DMS53 treated with DMSO at 0.1 percent for 48 hours (cell line): Measurements from ENCODE around the gene AKAP8.
"Not testable (repeated sequence)": the region's sequence is repeated elsewhere in the genome, so short reads cannot be mapped to it uniquely, and the experiment has no call there.

Source experiments
- DNase-seq: peaks from one replicate; lab custom pipeline; 2025; ENCODE audit not compliant: unreplicated experiment; lab: John Stamatoyannopoulos, UW

The AKAP8 gene

DNA sequence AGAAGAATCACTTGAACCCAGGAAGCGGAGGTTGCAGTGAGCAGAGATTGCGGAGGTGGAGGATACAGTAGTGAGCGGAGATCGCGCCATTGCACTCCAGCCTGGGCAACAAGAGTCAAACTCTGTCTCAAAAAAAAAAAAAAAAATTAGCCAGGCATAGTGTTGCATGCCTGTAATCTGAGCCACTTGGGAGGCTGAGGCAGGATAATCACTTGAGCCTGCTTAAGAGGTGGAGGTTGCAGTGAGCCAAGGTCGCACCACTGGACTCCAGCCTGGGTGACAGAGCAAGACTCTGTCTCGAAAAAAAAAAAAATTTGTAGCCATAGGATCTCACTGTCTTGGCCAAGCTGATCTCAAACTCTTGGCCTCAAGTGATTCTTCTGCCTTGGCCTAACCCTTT lies 43.6 kb downstream of the AKAP8 start:
- DNase-seq, result not testable (repeated sequence)

- DNase-seq, result peak; percentile 15
Observed at GRCh38 chr19:15332311-15332996, 47.1 kb downstream of the AKAP8 start, which contains the start of gene BRD4. BRD4 (minus strand) TSS chr19:15332539; CDS start chr19:15273099, 59,440 bp downstream.

- DNase-seq, result no peak
Observed at GRCh38 chr19:15331419-15332310, 47.9 kb downstream of the AKAP8 start.

- no peak for DNase-seq
Observed at GRCh38 chr19:15330801-15331418, 48.7 kb downstream of the AKAP8 start.

DNA sequence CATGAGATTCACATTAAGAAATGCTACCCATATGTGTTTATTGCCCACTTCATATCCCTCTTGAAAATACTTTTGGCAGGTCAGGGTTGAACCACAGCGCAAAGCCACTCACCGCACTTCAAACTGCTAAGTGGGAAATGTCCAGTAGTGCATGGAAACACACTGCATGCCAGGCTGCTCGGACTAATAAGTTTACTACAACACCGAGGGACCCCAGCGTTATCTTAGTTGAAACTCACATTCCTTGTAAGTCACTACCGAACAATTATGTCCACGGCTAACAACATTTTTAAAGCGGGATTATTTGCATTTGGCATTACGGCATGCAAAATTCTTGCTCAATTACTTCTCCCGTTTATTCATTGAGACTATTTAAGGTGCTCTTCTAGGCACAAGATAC lies 51.3 kb downstream of the AKAP8 start:
- DNase-seq, result no peak

DNA sequence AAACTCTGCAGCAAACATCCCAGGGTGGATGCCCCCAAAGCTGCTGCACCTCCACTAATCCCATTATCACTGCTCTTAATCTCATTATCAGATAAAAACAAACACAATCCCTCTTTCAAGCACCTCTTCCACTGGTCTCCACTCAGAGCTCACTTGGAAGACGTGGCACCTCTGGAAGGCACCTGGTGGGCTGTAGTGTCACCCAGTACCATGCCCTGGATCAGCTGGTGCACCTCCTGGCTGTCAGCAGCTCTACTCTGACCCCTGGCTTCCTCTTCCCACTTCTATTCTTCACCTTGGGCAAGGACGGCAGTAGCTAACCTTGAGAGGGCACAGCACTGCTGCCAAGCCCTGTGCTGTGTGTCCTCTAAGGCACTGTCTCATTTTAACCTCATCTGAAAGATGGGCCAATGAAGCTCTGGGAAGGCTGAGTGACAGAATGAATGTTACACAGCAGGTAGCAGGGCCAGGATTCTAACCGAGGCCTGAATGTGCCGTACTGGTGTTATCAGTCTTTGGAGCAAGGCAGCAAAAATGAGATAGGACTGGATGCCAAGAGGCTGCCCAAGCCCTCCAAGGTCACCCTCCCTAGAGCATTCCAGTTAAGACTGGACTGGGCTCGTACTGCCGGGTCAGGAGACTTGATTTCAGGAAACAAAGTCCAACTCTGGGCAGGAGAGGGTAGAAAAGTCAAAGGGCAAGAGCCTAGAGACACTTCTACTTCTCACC lies 54.6 kb downstream of the AKAP8 start:
- DNase-seq, result no peak

- DNase-seq, result no peak
Observed at GRCh38 chr19:15323496-15324235, 55.9 kb downstream of the AKAP8 start.

- no peak for DNase-seq
Observed at GRCh38 chr19:15321739-15322138, 57.8 kb downstream of the AKAP8 start.

GRCh38 chr19:15320116-15320515 lies 59.5 kb downstream of the AKAP8 start:
- no peak for DNase-seq

GRCh38 chr19:15318241-15318691 lies 61.3 kb downstream of the AKAP8 start:
- DNase-seq, result no peak

DNA sequence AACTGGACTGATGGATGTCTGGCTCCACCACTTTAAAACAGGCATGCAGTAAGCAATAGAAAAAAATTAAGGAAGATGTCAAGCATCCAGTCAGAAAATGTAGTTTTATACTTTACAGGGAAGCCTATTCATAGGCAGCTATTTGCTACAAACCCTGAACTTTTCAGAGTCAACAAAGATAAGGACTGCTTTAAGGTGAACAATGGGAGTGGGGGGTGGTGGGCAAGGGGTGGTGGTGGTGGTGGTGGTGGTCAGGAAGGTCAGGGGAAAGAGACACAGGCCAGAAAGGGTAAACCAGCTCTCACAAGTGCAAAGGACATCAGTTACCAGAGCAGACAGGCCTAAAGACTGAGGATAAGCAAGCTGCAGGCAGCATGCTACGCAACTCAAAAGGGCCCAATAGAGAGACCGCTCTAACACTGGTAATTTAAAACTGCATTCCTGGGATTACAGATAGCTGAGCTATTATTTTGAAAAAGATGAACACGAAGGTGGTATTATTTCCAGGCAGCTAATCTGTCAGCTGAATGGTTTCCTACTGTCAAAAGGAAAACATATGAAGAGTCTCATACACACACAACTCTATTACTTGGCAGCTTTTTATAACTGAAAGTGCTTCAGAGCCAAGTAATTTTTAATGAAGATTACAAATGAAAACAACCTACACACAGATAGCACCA lies 62.1 kb downstream of the AKAP8 start:
- no peak for DNase-seq

DNA sequence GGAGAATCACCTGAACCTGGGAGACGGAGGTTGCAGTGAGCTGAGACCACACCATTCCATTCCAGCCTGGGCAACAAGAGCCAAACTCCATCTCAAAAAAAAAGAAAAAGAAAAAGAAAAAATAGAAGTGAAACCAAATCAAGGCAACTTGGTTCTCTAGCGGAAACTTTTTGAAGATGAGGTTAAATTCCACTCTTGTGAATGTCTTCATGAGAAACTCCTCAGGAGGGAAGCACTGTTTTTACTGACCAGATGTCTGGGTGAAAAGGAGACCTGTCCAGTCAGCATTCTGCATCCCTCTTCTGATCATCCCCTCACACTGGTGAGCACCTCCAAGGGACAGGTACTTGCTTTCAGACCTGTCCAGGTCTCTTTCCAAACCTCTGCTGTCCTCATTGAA lies 63.1 kb downstream of the AKAP8 start:
- DNase-seq, result no peak

- no peak for DNase-seq
Observed at GRCh38 chr19:15315101-15315500, 64.5 kb downstream of the AKAP8 start.

DNA sequence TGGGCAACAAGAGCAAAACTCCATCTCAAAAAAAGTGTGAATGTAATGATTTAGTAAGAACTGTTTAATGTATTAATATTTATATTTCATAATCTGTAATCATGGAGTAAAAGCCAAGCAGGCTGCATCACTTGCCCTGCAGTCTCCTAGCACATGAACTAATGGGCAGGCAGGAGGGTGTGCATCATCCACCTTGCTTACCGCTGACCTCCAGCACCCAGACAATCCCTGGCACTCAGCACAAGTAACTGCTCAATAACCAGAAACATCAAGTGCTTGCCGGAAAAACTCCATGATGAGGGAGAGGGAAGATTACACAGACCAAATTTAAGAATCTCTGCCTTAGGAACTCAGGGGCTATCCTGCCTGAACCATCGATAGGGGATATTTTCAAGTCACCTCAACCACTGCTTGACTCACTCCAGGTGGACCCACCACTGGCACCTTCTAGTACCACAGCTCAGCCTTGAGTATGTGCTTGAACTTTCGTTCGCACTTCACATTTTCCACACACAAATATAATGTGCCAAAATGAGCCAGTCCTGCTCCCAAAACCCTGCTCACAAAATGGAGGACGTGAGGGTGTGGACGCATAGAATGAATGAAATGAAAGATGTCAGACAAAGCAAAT lies 65.8 kb downstream of the AKAP8 start:
- DNase-seq, result no peak

DNA sequence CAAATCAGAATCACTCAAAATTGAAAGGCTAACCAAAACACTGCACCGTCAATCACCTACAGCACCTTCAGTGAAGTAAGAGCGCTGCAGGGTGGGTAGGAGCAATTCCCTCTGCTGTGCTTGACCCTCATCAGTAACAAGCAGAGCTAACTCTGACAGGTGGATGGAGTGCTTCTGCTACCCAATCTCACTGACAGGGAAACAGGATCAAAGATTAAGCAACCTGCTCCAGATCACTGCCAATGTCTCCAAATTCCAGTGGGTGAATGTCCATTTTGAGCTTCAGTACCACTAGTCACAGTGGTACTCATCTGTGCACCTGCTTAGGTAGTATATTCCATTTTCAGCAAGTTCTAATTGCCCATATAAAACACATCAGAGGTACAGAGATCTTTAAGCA lies 72.4 kb downstream of the AKAP8 start:
- DNase-seq, result no peak

DNA sequence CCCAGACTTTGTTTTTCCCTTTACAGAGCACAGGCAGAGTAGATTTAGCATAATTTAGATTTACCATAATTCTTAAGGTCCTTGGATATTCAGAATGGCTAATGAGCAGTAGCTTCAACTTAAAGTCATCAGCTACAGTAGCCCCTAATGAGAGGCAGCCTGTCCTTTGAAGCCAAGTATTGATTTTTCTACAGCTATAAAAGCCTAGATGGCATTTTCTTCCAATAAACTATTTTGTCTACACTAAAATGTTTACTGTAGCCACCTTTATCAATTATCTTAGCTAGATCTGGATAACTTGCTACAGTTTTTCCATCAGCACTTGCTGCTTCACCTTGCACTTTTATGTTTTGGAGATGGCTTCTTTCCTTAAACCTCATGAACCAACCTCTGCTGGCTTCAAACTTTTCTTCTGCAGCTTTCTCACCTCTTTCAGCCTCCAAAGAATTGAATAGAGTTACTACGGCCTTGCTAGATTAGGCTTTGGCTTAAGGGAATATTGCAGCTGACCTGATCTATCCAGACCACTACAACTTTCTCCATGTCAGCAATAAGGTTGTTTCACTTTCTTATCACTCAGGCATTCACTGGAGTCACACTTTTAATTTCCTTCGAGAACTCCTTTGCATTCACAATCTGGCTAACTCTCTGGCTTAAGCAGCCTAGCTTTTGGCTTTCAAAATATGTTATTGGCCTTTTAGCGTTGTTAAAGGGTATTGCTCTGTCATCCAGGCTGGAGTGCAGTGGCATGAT lies 73.8 kb downstream of the AKAP8 start:
- no peak for DNase-seq

DNA sequence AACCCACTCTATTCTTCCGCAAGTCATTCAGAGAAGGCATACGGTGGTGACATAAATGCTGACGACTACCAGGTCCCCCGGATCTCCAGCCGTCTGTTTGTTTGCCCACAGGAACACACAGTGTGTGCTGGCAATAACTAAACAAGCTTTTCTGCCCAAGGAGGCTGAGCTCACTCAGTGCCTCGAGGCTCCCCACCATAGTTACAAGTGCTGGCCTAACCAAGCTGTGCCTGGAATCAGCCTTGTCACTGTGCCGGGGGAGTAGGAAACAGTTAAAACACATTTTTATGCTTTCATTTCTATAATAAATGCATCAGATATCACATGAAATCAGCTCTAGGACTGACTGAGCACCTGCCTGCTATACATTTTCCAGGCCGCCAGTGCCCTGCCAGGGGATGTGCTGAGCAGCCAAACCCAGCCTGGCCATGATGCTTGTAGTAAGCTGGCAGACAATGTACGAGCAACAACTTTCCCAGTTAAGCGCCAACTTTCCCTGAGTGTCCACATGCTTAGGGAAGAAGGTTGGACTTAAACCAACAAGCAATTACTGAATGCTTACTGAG lies 75.4 kb downstream of the AKAP8 start:
- DNase-seq, result no peak
